Ascending aorta (tissue), 2 donors: ENCODE measurements around the gene CSHL1. TPM values are rescaled to one million over a fixed set of nuclear protein-coding genes. Genes with fewer than 3 reads are reported as not detected.
A peak's percentile ranks its signal among the peaks of the same experiment; 100 is the strongest.

ENCODE experiments used
- DNase-seq, 2 donors: peaks; one replicate each; pipeline ENCODE4 v3.0.0-alpha.2; 2019; ENCODE audit warnings: low spot score in 2 of 2
- H3K27ac ChIP-seq, 2 donors: fragments of 200-600 bp; sonication (generic); one replicate each; pipeline ENCODE4 v1.5.1; 2016 to 2017; ENCODE audit warnings: mild to moderate bottlenecking in 1 of 2
- H3K27me3 ChIP-seq: fragments of 200-600 bp; sonication (generic); one replicate; pipeline ENCODE4 v1.5.1; 2017
- H3K36me3 ChIP-seq, 2 donors: fragments of 200-600 bp; sonication (generic); one replicate each; pipeline ENCODE4 v1.5.1; 2016
- H3K4me1 ChIP-seq, 2 donors: fragments of 200-600 bp; sonication (generic); one replicate each; pipeline ENCODE4 v1.5.1; 2016 to 2017; ENCODE audit warnings: mild to moderate bottlenecking in 1 of 2
- H3K4me3 ChIP-seq, 2 donors: fragments of 200-600 bp; sonication (generic); one replicate each; pipeline ENCODE4 v1.5.1; 2016 to 2017; ENCODE audit warnings: mild to moderate bottlenecking in 1 of 2
- H3K9me3 ChIP-seq, 2 donors: fragments of 200-600 bp; sonication (generic); one replicate each; pipeline ENCODE4 v1.5.1; 2016
- CTCF ChIP-seq, 3 experiments: fragments of 200-600 bp in 2 of 3; fragments of 450-650 bp in 1 of 3; sonication (generic) in 2 of 3; IDR thresholded peaks; one replicate each; pipeline ENCODE4 v1.5.1; 2016 to 2019; ENCODE audit warnings: antibody characterized with exemption in 3 of 3, mild to moderate bottlenecking in 1 of 3, moderate library complexity in 1 of 3
- intact Hi-C: fragments of 100-400 bp; cut with DNase I; formaldehyde crosslinking; loops from one replicate; pipeline ENCODE4 v1.15.1; 2023
- total RNA-seq: library from RNA; depleted of rRNA; stranded (reverse); fragments of >200 nt; gene quantifications from one replicate; pipeline ENCODE4 v1.1.0, GENCODE V29; 2016

The CSHL1 gene
- not detected for total RNA-seq

GRCh38 chr17:63911041-63911635, at the start of gene CSHL1:
TSS of gene CSHL1 (minus strand) at chr17:63911258. CDS start at chr17:63911196, 62 bp downstream.
- Histone ChIP-seq H3K9me3 (no peaks in the 10 kb centered on the region), H3K36me3 (no peaks in the 10 kb centered on the region), H3K4me1 (no peaks in the 10 kb centered on the region), H3K4me3 (no peak within 1 kb of the TSS), H3K27ac (no peak within 1 kb of the TSS), H3K27me3 (no peaks in the 10 kb centered on the region)
- DNase-seq: peak in 1 of 2 donors; percentile 61
- intact Hi-C loops: no loop called here
- no peak for TF ChIP-seq CTCF (IDR thresholded peaks at IDR 0.05)

GRCh38 chr17:63960430-63960829, 49.4 kb upstream of the CSHL1 start:
- Histone ChIP-seq H3K9me3 (no peaks in the 10 kb centered on the region), H3K27me3 (no peaks in the 10 kb centered on the region), H3K4me3 (no peak overlapping the region), H3K36me3 (no peaks in the 10 kb centered on the region), H3K4me1 (no peaks in the 10 kb centered on the region), H3K27ac (no peak overlapping the region)
- TF ChIP-seq CTCF (IDR thresholded peaks at IDR 0.05): no peak
- no peak for DNase-seq
- intact Hi-C loops: no loop called here

GRCh38 chr17:63960006-63960405, 48.9 kb upstream of the CSHL1 start:
- Histone ChIP-seq H3K27ac (no peak overlapping the region), H3K36me3 (no peaks in the 10 kb centered on the region), H3K9me3 (no peaks in the 10 kb centered on the region), H3K4me1 (no peaks in the 10 kb centered on the region), H3K4me3 (no peak overlapping the region), H3K27me3 (no peaks in the 10 kb centered on the region)
- intact Hi-C loops: no loop called here
- no peak for TF ChIP-seq CTCF (IDR thresholded peaks at IDR 0.05)
- DNase-seq: no peak

- Histone ChIP-seq H3K36me3 (no peaks in the 10 kb centered on the region), H3K27me3 (no peaks in the 10 kb centered on the region), H3K4me1 (no peaks in the 10 kb centered on the region), H3K27ac (no peak overlapping the region), H3K9me3 (no peaks in the 10 kb centered on the region), H3K4me3 (no peak overlapping the region)
- no peak for DNase-seq
- intact Hi-C loops: no loop called here
- TF ChIP-seq CTCF (IDR thresholded peaks at IDR 0.05): no peak
Observed at GRCh38 chr17:63956296-63956920, 45.4 kb upstream of the CSHL1 start.

- intact Hi-C loops: no loop called here
- no peaks in the 10 kb centered on the region for H3K9me3 ChIP-seq
- no peak for TF ChIP-seq CTCF (IDR thresholded peaks at IDR 0.05)
Observed at GRCh38 chr17:63955791-63956190, 44.7 kb upstream of the CSHL1 start.

More at GRCh38 chr17:63955791-63956190, 44.7 kb upstream of the CSHL1 start:
- Histone ChIP-seq H3K27ac (no peak overlapping the region), H3K4me3 (no peak overlapping the region), H3K27me3 (no peaks in the 10 kb centered on the region), H3K36me3 (no peaks in the 10 kb centered on the region), H3K4me1 (no peaks in the 10 kb centered on the region)
- DNase-seq: no peak
